GM18520 (cell line): ENCODE data around the gene MGAT4A.

Experiments used
- ATAC-seq: cut with Tn5 transposase; IDR thresholded peaks from one replicate; pipeline ENCODE4 v1.9.1; 2021; ENCODE audit not compliant: unreplicated experiment

Gene MGAT4A

GRCh38 chr2:98579926-98580325 is 151.0 kb downstream of the MGAT4A start:
- no peak for ATAC-seq

GRCh38 chr2:98578231-98578630 is 152.7 kb downstream of the MGAT4A start:
- no peak for ATAC-seq

- ATAC-seq = no peak
Measured at GRCh38 chr2:98577313-98577712, 153.6 kb downstream of the MGAT4A start.

GRCh38 chr2:98576666-98577312 is 154.1 kb downstream of the MGAT4A start:
- no peak for ATAC-seq

GRCh38 chr2:98573426-98573825 is 157.5 kb downstream of the MGAT4A start:
- no peak for ATAC-seq

- no peak for ATAC-seq
Measured at GRCh38 chr2:98572676-98573075, 158.3 kb downstream of the MGAT4A start.

GRCh38 chr2:98572211-98572610 is 158.7 kb downstream of the MGAT4A start:
- no peak for ATAC-seq

GRCh38 chr2:98571796-98572195 is 159.1 kb downstream of the MGAT4A start:
- no peak for ATAC-seq

GRCh38 chr2:98571121-98571701 is 159.7 kb downstream of the MGAT4A start:
- ATAC-seq = no peak

GRCh38 chr2:98570356-98570755 is 160.6 kb downstream of the MGAT4A start:
- no peak for ATAC-seq

- ATAC-seq = no peak
Measured at GRCh38 chr2:98569915-98570314, 161.0 kb downstream of the MGAT4A start.

- ATAC-seq = no peak
Measured at GRCh38 chr2:98569197-98569793, 161.6 kb downstream of the MGAT4A start.
